G401.6 (cell line): ENCODE measurements around the gene TENM4.

Source experiments
- FAIRE-seq: peaks from 2 replicates; lab custom pipeline; 2012; peaks lifted over from hg19 to GRCh38; lab: Jason Lieb, UNC

The TENM4 gene

DNA sequence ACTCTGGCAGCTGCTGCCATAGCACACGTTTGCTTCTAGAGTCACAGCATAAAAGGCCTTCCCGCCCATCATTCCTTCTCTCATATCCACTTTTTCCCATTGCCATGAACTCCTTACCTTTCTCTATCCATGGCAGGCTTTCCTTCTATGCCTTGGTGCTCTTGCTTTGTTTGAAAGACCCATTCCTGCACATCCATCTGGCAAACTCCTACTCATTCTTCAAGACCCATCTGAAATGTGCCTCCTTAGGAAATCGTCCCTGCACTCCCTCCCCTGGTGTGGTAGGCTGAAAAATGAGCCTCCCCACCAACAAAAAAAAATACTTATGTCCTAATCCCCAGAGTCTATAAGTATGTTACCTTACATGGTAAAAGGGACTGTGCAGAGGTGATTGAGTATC is 100.3 kb downstream of the TENM4 start:
- FAIRE-seq: no peak

DNA sequence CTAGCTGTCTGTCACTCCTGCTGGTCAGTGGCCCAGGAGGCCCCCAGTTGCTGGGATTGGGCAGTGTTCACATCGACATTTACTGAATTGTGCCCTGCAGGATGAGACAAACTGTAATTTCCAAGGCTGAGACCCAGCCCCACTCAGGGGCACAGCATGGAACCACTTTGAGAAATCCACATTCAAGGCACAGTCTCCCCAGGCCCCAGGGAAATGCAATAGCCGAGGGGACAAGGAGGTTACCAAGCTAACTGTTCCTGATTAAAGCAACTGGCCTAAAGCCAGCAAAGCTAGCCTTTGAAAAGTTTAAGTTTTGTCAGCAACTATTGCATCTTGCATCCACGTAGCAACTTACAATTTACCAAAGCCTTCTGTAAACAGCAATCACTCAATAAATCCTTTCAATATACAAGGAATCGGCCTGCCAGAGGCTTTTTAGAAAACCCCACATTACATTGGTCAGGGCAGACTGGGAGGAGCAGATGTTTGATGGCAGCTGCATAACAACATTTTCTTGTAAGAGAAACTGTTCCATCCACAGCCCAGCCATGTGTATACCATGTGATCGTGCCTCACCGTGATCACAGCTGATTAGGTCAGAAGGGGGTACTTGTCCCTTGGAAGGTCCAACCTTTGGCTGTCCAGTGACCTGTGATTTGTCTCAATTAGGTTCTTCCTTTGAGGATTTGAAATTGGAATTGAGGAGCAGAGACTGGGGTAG is 103.9 kb downstream of the TENM4 start:
- no peak for FAIRE-seq

DNA sequence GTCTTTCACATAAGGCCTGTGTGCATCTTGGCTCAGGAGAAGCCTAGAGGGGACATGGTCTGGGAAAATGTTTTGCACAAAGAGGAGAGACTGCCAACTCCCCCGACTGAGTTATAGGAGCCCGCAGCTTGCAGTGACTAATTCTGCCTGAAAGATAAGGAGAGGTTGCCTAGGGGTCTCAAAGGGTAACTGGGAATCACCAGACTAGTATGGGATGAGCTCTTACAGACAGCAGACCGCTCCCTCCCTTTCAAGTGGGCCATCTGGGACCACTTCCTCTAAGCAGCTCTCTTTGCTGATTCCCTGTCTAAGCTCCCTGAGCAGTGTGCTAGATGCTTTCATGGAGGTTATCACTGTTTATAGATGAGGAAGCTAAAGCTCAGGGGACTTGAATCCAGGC is 105.1 kb downstream of the TENM4 start:
- FAIRE-seq: no peak

DNA sequence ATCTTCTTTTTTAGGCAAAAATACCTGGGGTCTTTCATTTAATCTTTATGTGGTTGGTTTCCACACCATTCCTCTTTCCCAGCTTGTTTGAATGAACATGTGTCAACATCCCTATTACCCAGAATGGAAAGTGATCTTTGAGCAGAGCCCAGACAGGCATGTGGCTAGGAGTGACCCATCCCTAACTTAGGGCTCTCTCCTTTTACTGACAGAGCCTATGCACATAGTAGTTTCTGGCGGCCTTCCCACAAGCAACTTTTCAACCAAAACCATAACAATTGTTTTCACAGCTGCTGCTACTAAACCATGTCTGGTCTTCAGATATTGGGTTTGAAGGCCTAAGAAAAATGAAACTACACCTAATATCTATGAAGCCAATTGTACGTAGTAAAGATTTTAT is 107.5 kb downstream of the TENM4 start:
- no peak for FAIRE-seq

DNA sequence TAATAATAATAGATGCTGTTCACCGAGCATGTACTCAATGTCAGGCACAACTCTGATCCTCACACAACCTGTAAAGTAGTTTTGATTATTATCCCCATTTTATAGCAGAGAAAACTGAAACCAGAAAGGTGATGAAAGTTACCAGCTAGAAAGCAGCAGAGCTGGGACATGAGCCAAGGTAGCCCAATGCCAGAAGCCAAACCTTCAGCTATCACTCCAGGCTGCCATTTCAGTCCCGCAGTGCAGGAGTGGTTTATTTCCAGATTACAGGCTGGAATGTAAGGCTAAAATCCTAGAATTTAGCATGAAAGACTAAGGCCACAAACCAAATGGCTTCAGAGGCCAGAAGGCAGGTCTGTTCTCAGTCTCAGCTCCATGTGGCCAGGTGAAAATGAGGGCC is 108.8 kb downstream of the TENM4 start:
- no peak for FAIRE-seq

DNA sequence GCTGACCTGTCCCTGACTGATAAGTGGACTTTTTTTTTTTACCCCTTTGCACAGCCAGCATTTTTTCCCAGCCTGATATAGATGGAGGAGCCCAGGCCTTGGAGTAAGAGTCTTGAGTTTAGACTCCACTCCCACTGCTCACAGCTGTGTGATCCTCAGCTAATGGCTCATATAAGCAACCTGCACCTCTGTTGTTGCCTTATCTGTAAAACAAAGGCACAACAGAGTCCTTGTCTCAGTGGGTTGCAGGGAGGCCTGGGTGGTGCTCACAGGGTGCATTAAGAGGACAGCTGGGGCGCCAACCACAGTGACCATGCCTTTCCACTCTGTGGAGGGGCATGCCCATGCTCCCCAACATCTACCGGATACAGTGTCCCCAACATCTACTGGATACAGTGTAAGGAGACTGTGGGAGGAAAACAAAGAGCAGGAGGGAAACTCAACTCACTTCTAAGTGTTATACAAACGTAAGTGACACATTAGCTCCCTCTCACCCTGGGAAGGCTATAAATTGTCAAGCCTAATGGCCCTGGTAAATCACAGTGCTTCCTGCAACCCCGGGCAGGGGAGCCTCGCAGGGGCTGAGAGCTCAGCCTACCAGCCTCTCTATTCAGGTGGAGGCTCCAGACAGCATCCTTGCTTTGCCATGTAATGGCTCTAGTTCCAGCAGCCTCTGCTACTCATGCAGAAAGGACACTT is 109.5 kb downstream of the TENM4 start:
- FAIRE-seq: no peak

DNA sequence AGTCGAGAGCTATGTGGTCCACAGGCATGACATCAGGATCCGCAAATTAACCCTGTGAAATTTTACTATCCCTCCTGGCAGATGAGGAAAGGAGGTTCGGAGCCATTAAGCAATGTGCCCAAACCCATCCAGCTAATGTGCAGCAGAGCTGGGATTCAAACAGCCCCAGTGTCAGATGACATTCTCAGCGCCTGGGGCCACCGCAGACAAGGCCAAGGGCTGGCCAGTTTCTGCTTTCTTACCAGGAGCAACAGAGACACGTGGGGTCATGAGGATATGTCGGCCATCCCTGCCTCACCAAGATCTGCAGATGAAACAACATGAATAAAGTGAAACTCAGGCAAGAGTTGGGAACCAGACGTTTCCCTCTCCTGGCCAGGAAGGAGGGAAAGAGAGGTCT is 110.2 kb downstream of the TENM4 start:
- FAIRE-seq: no peak

DNA sequence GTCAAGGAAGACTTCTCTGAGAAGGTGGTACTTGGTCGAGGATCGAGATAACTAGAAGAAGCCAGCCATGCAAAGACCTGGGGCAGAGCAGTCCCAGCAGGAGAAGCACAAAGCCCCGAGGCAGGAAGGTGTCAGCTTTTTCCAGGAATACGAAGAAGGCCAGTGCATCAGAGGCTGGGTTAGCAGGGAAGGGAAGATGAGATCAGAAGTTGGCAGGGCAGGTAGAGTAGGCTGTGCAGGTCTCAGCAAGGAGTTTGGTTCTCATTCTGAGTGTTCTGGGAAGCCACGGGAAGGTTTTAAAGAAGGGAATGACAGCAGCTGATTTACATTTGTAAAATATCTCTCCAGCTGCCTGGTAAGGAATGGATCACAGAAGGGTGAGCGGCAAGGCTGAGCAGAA is 111.3 kb downstream of the TENM4 start:
- FAIRE-seq: no peak

DNA sequence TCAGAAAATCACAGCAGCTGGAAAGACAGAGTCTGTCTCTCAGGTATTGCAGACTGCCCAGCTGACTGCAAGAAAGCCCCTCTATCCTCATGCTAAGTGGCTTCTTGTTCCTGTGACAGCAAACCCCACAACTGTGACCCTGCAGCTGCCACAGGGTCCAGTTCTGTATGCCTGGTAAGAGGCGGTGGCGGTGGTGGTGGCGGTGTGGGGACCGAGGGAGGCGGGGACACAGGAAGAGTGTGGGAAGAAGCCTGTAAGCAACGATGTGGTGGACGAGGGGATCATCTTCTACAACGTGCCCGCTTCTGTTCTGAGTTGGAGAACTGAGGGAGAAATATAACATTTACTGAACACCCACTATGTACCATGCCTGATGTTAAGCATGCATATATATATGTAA is 112.4 kb downstream of the TENM4 start:
- no peak for FAIRE-seq

DNA sequence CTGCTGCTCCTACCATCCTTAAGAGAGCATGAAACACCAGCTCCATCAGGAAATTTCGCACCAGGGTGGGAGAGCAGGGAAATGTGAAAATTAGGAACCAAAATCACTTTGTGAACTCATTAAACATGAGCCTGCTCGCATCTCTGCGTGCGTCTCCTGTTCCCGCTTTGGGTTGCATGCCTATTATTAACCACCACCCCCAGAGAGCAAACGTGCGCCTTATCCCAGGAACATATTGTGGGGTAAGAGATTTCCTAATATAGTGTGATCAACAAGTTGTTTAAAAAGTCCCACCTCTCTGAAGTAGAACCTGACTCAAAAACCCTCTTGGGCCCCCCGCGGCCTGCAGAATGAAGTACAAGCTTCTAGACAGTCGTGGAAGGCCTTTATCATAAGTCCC is 115.0 kb downstream of the TENM4 start:
- FAIRE-seq: no peak

DNA sequence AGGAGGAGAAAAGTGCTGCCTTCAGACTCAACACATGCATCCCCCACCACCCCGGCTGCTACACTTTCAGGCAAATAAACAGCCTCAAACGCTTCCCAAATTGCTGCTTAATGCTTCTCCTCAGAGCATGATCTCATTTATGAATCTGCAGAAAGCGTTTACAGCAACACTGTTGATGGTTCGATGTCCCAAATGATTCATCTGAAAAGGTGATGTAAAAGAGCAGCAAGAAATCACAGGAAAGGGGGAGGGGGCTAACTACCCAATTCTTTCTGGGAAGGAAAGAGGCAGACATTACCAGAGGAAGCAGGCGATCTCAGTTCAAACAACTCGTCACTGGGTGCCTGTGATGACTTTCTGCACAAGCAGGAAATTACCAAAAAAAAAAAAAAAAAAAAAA is 119.6 kb downstream of the TENM4 start:
- FAIRE-seq: no peak

DNA sequence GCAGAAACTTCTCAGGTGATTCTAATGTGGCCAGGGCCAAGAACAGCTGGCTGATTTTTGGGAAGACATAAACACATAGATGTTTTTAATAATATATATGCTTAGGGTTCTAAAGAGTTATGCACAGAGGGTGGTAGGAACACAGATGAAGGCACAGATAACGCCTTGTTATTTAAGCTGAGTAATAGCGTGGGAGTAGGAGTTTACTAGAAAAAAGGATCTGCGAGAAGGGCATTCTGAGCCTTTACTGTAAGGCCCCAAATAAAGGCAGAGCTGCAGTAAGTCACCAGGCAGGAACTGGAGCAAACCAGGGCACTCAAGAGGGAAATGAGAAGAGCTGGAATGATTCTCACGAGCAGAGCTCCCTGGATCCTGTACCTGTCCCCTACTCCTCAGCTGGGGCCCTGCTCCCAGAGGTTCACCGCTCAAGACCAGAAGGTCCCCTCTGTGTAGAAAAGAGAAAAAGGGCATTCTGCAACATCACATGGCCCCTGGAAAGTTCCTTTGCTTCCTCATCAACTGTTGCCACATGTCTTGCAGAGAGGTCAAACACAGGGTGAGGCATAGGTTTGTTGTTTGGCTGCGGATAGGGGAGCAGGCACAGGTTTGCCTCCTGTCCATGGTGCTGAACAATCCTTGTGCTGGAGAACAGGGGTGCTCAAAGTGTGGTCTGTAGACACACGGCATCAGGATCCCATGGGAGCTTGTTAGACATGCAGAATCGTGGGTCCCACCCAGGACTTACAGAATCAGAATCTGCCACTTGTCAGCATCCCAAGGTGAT is 125.7 kb downstream of the TENM4 start:
- no peak for FAIRE-seq

DNA sequence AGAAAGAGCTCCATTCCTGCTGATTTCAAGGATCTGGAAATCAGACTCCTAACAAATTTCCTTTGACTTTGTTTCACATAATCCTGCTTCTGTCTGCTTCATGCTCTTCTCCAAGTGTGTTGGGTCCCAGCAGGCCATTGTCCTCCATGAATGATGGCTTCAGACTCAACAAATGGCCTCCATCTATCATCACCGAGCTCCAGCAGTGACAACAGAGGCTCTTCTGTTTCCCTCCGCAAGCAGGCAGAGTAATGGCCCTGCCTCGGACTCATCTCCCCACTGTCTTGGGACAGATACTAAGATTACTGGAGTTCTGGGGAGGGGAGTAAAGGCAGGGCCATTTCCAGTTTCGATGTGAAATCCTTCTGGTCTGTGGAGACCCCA is 127.3 kb downstream of the TENM4 start:
- FAIRE-seq: no peak

DNA sequence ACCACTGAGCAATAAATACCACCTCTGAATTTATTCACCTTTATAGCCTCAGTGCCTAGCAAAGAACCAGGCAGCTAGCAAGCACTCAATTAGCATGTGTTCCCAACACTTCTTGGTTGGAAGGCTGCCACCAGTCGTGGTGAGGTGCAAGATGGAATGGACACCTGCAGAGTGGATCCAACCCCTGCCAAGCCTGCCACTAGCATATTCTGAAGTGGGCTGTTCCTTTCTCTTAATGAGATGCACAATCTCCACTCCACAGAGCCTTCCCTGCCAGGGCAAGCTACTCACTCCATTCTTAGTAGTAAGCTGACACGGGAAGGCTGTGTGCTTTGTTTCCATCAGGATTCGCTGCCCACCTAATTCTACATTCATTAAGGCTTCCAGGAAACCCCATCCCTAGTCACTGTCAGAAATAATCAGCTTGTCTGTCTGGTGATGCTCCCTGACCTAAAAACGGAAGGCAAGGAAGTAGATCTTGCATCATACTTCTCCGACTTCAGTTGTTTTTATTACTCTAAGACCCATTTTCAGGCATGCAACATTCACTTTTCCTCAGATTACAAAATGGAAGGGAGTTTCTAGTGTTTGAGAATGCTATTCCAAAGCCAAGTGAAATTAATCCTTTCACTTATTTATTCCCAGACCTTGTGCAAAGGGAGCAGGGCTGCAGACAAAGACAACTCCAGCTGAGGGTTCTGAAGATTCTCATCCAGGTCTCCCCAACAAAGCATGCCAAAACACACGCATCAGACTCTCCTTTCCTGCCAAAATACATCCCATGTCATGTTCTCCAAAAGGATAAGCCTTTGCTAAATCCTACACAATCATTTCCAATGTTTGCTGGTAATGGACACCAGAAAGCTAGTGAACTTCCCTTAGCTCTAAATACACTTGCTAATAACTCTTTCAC is 128.0 kb downstream of the TENM4 start:
- no peak for FAIRE-seq

DNA sequence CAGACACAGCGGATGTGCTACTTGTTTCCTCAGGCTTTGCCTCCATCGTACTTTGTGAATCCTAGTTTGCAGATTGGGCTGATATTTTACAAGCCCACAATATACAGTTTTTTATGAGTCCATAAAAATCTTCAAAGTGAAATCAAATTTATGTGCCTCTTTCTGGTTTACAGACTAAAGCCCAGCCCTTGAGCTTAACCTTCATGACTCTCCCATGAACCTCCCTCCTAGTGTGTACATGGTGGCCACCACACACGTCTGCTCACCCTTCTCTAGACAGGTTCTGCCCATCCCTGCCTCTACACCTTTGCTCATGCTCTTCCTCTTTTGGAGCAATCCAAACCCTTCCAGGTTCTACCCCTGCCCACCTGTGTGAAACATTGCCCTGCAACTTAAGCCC is 129.4 kb downstream of the TENM4 start:
- no peak for FAIRE-seq

DNA sequence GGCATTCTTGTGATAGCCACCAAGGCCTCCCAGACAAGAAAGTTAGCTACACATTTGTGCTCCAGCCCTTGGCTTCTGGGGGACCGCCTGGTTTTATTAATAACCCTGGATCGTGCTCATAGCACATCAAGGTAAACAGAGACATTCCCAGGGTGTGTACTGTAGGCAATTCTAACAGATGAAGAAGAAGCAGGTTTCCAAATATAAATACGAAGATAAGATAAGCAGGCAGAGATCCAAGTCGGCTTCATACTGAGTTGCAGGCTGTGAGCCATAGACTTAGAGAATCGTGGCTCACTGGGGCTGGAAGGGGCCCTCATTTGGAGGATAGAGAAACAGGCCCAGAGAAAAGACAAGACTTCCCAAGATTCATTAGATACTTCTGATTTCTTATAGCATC is 131.4 kb downstream of the TENM4 start:
- no peak for FAIRE-seq

DNA sequence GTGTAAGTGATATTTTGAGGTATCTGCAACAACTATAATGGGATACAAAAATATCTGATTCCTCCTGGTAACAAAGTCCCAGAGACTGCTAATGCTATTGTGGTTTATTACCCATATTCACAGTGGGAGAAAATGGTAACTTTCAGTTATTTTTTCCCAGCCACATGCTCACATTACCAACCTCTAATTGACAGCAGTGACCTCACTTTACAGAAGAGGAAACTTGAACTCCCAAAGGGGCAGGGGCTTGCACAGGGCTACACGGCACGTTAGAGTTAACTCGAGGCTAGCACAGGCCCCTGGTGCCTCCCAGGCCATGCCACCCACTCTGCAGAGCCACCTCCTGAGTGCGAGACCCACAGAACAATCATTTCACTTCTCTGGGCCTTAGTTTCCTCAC is 132.4 kb downstream of the TENM4 start:
- no peak for FAIRE-seq

DNA sequence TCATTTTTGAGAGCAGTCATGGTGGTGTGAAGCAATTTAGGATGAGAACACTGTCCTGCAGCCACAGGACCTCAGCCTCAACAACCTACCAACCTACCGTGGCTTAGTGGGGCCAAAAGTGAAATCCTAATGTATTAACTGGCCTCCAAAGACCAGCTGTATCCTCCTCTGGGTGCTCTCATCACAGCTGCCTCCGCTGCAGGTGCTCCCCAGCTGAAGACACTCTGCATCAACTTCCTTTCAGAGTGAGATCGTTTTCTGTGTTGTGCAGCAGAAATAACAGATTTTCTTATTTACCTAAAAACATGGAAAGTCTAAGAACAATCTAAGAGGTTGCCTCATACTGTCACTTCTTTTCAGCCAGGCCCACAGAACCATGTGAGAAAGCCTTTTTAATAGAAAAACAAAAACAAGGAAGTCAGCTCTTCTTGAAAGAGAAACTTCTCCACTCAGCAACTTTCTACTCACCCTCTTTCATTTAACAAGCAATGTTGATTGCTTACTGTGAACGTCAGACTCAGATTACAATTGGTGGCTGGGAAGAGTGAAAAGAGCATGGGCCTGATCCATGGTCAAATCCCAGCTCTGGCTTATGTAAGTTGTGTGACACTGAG is 136.1 kb downstream of the TENM4 start:
- FAIRE-seq: no peak

DNA sequence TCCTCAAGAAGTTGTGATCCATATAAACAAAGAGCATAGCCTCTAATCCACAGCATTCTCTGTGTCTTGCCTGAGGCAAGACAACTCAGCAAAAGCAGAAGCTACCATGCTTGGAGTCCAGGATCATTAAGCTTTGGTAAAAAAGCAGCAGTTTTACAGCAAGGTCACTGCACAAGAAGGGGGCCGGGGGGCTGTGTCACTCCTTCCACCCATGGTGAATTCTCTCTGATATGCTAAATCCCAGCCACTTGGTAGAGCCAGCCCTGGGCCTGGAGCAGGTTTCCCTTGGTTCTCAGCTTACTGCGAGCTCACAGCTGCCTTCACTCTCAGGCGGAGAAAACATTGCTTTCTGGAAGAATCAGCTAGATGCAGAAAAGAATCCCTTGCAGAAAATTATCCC is 144.7 kb downstream of the TENM4 start:
- FAIRE-seq: no peak

DNA sequence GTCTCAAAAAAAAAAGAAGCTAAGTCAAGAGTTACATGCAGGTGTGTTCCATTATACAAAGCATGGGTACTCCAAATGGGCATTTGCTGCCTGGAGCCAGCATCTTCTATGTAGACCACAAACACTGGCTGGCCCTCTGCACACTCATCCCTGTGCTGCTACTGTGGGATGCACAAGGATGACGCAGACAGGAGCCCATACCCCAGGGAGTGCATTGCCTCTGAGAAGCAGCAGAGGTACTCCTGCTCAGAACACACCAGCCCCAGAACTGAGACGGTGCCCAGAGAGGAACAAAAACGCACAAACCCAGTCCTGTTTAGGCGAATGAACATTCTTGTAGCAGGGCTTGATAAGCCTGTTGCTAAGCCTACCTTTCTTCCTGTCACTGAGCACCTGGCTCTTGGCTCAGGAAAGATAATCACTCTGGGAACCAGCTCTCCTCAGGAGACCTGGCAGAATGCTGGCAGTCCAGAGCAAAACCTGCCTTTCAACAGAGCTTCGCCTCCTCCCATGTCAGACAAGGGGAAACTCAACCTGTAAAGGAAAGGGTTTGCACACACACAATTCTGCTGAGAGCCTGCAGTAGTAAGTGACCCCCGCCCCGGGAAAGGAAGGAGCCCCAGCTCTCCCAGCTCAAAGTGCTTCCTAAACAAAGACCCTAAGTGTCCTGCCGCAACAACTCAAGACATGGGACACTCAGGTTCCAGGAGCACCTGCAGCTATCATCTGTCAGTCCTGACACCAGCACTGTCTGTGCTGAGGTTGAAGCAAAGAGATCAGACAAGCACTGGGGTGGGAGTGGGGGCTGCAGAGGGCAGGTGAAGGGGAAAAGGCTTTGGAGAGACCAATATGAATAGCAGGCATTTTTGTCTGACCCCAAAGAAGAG is 145.7 kb downstream of the TENM4 start:
- FAIRE-seq: no peak

DNA sequence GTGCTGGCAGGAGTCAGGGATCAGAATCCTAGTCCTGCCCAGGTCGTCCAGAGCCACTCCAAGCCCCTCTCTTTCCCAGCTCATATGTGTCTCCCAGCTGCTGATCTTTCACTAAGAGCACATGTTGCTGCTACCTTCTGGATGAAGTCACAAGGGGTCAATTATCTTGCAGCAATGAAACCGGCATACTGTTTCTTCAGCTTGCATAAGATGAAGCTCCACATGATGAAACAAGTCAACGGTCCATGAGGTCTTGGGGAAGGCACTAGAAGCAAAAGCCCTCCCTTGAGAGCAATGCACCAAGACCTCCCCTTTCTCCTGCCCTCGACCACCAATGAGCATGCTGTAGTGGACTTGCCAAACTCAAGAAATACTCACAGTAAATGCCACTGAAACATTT is 148.9 kb downstream of the TENM4 start:
- no peak for FAIRE-seq
